ENCODE measurements around the gene GJB2. TPM values are rescaled to one million over a fixed set of nuclear protein-coding genes. Genes with fewer than 3 reads are reported as not detected.

The GJB2 gene
- total RNA-seq, 6 experiments from 2014 or later = not detected

GRCh38 chr13:20161951-20162300, 30.8 kb downstream of the GJB2 start:
- H3K36me3 Mint-ChIP-seq (ENCODE audit: low read depth) = no peaks in the 10 kb centered on the region
- no peaks in the 10 kb centered on the region for H3K9me3 Mint-ChIP-seq
- H3K4me3 Mint-ChIP-seq = no peak overlapping the region
- H3K27me3 Mint-ChIP-seq (ENCODE audit: insufficient read depth) = peaks cover 35% of the 10 kb centered on the region
- no peak for TF ChIP-seq CTCF (IDR thresholded peaks at IDR 0.05)
- DNase-seq = no peak
- H3K27ac Mint-ChIP-seq = no peak overlapping the region
- peaks cover 10% of the 10 kb centered on the region for H3K4me1 Mint-ChIP-seq (ENCODE audit: low read depth)

GRCh38 chr13:20161275-20161950, 31.3 kb downstream of the GJB2 start:
- Mint-ChIP-seq H3K36me3 (ENCODE audit: low read depth) (no peaks in the 10 kb centered on the region), H3K4me3 (peak overlapping the region; percentile 63), H3K27ac (no peak overlapping the region), H3K9me3 (no peaks in the 10 kb centered on the region), H3K4me1 (ENCODE audit: low read depth) (peaks cover 10% of the 10 kb centered on the region), H3K27me3 (ENCODE audit: insufficient read depth) (peaks cover 35% of the 10 kb centered on the region)
- no peak for DNase-seq
- no peak for TF ChIP-seq CTCF (IDR thresholded peaks at IDR 0.05)

GRCh38 chr13:20160306-20161274, 32.1 kb downstream of the GJB2 start, which contains the start of gene GJA3:
Gene GJA3 (minus strand): TSS chr13:20161052. CDS start chr13:20143288, 17,764 bp downstream.
- Mint-ChIP-seq H3K4me3 (peak within 1 kb of the TSS; percentile 87), H3K27me3 (ENCODE audit: insufficient read depth) (peaks cover 30% of the 10 kb centered on the region), H3K27ac (no peak within 1 kb of the TSS), H3K36me3 (ENCODE audit: low read depth) (no peaks in the 10 kb centered on the region), H3K4me1 (ENCODE audit: low read depth) (peaks cover 10% of the 10 kb centered on the region), H3K9me3 (no peaks in the 10 kb centered on the region)
- DNase-seq = no peak
- no peak for TF ChIP-seq CTCF (IDR thresholded peaks at IDR 0.05)

GRCh38 chr13:20159646-20160305, 33.0 kb downstream of the GJB2 start:
- Mint-ChIP-seq H3K9me3 (no peaks in the 10 kb centered on the region), H3K27ac (no peak overlapping the region), H3K4me3 (peak overlapping the region; percentile 87), H3K27me3 (ENCODE audit: insufficient read depth) (peaks cover 31% of the 10 kb centered on the region), H3K4me1 (ENCODE audit: low read depth) (peaks cover 10% of the 10 kb centered on the region), H3K36me3 (ENCODE audit: low read depth) (no peaks in the 10 kb centered on the region)
- DNase-seq = no peak
- no peak for TF ChIP-seq CTCF (IDR thresholded peaks at IDR 0.05)

GRCh38 chr13:20157151-20157796, 35.5 kb downstream of the GJB2 start:
- DNase-seq = no peak
- no peaks in the 10 kb centered on the region for H3K9me3 Mint-ChIP-seq
- TF ChIP-seq CTCF (IDR thresholded peaks at IDR 0.05) = no peak
- H3K27ac Mint-ChIP-seq = no peak overlapping the region
- H3K36me3 Mint-ChIP-seq (ENCODE audit: low read depth) = no peaks in the 10 kb centered on the region
- H3K27me3 Mint-ChIP-seq (ENCODE audit: insufficient read depth) = peaks cover 45% of the 10 kb centered on the region
- H3K4me1 Mint-ChIP-seq (ENCODE audit: low read depth) = peaks cover 10% of the 10 kb centered on the region
- no peak overlapping the region for H3K4me3 Mint-ChIP-seq
